ENCODE measurements around the gene IL17D.

Gene IL17D

DNA sequence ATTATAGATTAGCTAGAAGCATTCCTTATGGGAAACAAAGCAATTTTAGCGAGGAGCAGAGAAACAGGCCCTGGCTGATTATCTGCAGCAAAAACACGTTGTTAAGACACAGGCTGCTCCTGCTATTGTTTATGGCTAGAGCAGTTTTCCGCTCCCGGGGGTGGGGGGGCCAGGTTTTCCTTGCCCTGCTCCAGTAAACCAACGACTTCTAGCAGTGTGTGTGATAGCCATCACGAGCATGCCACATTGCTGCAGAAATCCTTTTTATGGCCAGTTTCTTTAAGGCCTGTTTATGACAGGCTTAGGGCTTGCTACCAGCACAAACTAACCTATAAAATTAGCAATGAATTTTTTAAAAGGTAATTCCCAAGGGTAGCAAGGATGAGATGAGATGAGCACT lies 18.4 kb upstream of the IL17D start:
- Histone ChIP-seq H3K4me3 (replicated peaks; ENCODE audit: low read depth, low read length) (no peak overlapping the region), H3K27me3 (replicated peaks; ENCODE audit: control insufficient read depth, insufficient read depth, low read length) (no peaks in the 10 kb centered on the region), H3K36me3 (ENCODE audit: control insufficient read depth, insufficient read depth, low read length) (no peaks in the 10 kb centered on the region)
- TF ChIP-seq, protein P1, sequence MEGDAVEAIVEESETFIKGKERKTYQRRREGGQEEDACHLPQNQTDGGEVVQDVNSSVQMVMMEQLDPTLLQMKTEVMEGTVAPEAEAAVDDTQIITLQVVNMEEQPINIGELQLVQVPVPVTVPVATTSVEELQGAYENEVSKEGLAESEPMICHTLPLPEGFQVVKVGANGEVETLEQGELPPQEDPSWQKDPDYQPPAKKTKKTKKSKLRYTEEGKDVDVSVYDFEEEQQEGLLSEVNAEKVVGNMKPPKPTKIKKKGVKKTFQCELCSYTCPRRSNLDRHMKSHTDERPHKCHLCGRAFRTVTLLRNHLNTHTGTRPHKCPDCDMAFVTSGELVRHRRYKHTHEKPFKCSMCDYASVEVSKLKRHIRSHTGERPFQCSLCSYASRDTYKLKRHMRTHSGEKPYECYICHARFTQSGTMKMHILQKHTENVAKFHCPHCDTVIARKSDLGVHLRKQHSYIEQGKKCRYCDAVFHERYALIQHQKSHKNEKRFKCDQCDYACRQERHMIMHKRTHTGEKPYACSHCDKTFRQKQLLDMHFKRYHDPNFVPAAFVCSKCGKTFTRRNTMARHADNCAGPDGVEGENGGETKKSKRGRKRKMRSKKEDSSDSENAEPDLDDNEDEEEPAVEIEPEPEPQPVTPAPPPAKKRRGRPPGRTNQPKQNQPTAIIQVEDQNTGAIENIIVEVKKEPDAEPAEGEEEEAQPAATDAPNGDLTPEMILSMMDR (IDR thresholded peaks at IDR 0.05; ENCODE audit: insufficient read depth, low read length, poor library complexity, severe bottlenecking): no peak
- no peak for DNase-seq (ENCODE audit: extremely low read depth, insufficient read length)

DNA sequence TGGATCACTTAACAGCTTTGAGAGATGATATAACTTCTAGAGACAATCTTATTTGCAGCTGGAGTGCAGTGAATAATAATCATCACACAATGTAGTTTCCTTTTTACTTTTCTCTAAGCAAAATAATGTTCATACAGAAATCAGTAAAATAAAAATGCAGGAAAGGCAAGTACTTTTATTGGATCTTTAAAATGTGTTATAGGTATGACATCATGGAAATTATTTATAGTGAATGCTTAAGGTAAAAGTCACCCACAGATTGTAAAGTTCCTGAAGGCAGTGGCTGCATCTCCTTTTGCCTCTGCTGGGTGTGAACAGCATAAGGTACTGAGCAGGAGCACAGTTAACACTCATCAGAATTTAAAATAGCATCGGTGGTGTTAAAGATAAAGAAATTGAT lies 17.3 kb upstream of the IL17D start:
- H3K27me3 ChIP-seq (replicated peaks; ENCODE audit: control insufficient read depth, insufficient read depth, low read length): no peaks in the 10 kb centered on the region
- H3K36me3 ChIP-seq (ENCODE audit: control insufficient read depth, insufficient read depth, low read length): no peaks in the 10 kb centered on the region
- TF ChIP-seq, protein P1 (IDR thresholded peaks at IDR 0.05; ENCODE audit: insufficient read depth, low read length, poor library complexity, severe bottlenecking): no peak
- DNase-seq (ENCODE audit: extremely low read depth, insufficient read length): no peak
- no peak overlapping the region for H3K4me3 ChIP-seq (replicated peaks; ENCODE audit: low read depth, low read length)

- no peaks in the 10 kb centered on the region for H3K36me3 ChIP-seq (ENCODE audit: control insufficient read depth, insufficient read depth, low read length)
- TF ChIP-seq, protein P1 (IDR thresholded peaks at IDR 0.05; ENCODE audit: insufficient read depth, low read length, poor library complexity, severe bottlenecking): no peak
- no peak for DNase-seq (ENCODE audit: extremely low read depth, insufficient read length)
- H3K27me3 ChIP-seq (replicated peaks; ENCODE audit: control insufficient read depth, insufficient read depth, low read length): no peaks in the 10 kb centered on the region
- H3K4me3 ChIP-seq (replicated peaks; ENCODE audit: low read depth, low read length): no peak overlapping the region
These were observed 16.5 kb upstream of the IL17D start for GRCh38 chr13:20686863-20687579.

DNA sequence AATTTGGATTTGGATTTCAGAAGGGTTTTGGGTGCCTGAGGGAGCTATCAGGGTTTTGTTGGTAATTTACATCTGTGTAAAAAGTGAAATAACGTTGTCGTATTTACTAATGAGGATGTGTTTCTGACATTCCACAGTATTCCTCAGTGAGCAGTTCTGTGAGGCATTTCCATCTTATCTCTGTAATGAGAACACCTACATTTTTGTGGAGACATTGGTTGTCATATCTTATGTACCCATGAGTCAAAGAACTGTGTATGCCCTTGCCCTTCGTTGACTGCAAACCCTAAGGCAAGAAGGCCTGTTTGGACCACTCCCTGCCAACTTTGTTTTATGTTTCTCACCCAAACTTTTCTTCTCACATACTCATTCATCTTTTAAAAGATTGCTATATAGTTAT lies 14.2 kb upstream of the IL17D start:
- Histone ChIP-seq H3K36me3 (ENCODE audit: control insufficient read depth, insufficient read depth, low read length) (no peaks in the 10 kb centered on the region), H3K27me3 (replicated peaks; ENCODE audit: control insufficient read depth, insufficient read depth, low read length) (no peaks in the 10 kb centered on the region), H3K4me3 (replicated peaks; ENCODE audit: low read depth, low read length) (no peak overlapping the region)
- TF ChIP-seq, protein P1 (IDR thresholded peaks at IDR 0.05; ENCODE audit: insufficient read depth, low read length, poor library complexity, severe bottlenecking): no peak
- DNase-seq (ENCODE audit: extremely low read depth, insufficient read length): no peak

- no peak for DNase-seq (ENCODE audit: extremely low read depth, insufficient read length)
- H3K36me3 ChIP-seq (ENCODE audit: control insufficient read depth, insufficient read depth, low read length): no peaks in the 10 kb centered on the region
- H3K4me3 ChIP-seq (replicated peaks; ENCODE audit: low read depth, low read length): no peak overlapping the region
- H3K27me3 ChIP-seq (replicated peaks; ENCODE audit: control insufficient read depth, insufficient read depth, low read length): no peaks in the 10 kb centered on the region
- TF ChIP-seq, protein P1 (IDR thresholded peaks at IDR 0.05; ENCODE audit: insufficient read depth, low read length, poor library complexity, severe bottlenecking): no peak
These were observed 11.9 kb upstream of the IL17D start for GRCh38 chr13:20691616-20692015.

DNA sequence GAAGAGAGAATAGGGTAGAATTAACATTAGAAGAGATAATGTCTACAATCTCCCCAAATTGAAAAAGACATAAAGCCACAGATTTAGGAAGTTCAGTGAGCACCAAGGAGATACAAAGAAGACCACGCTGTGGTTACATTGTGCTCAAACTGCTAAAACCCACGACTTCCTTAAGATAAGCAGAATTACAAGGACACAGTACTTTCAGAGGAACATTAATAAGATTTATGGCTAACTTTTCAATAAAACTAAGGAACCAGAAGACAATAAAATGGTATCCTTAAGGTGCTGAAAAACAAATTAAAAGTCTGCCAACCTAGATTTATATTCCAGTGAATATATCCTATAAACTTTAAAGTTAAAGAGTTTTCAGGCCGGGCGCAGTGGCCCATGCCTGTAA lies 7.4 kb upstream of the IL17D start:
- Histone ChIP-seq H3K4me3 (replicated peaks; ENCODE audit: low read depth, low read length) (no peak overlapping the region), H3K27me3 (replicated peaks; ENCODE audit: control insufficient read depth, insufficient read depth, low read length) (no peaks in the 10 kb centered on the region), H3K36me3 (ENCODE audit: control insufficient read depth, insufficient read depth, low read length) (no peaks in the 10 kb centered on the region)
- DNase-seq (ENCODE audit: extremely low read depth, insufficient read length): no peak
- TF ChIP-seq, protein P1 (IDR thresholded peaks at IDR 0.05; ENCODE audit: insufficient read depth, low read length, poor library complexity, severe bottlenecking): no peak

All from GM06990 (cell line).